AG04450 (cell line): ENCODE data around the gene EIPR1. TPM values are rescaled to one million over a fixed set of nuclear protein-coding genes. Genes with fewer than 3 reads are reported as not detected.
"Not testable (repeated sequence)": the region's sequence is repeated elsewhere in the genome, so short reads cannot be mapped to it uniquely, and the experiment has no call there.

Source experiments
- CTCF ChIA-PET: fragments of 300-600, 350-600 bp; formaldehyde crosslinking; extraction: SDS; loops from one replicate; lab custom pipeline; 2022; ENCODE audit warnings: antibody characterized with exemption, inconsistent platforms; lab: Charles Lee
- POLR2A ChIA-PET: fragments of 350-600 bp; formaldehyde crosslinking; extraction: SDS; loops from one replicate; lab custom pipeline; 2021; ENCODE audit warnings: antibody characterized with exemption, inconsistent platforms; lab: Yijun Ruan, JAX
- DNase-seq: peaks from one replicate; pipeline ENCODE4 v3.0.0-alpha.2; 2011; ENCODE audit warnings: low read depth, low spot score
- H3K27ac ChIP-seq: one replicate; pipeline ENCODE4 v1.5.1; 2012; ENCODE audit warnings: low read depth, low read length, control low read depth
- H3K27me3 ChIP-seq: one replicate; pipeline ENCODE4 v1.6.0; 2012; ENCODE audit warnings: low read length; ENCODE audit not compliant: control insufficient read depth, insufficient read depth
- H3K4me3 ChIP-seq: 2 replicates; pipeline ENCODE4 v1.5.1; 2011; ENCODE audit warnings: mild to moderate bottlenecking, low read depth, low read length, control low read depth
- H3K9me3 ChIP-seq: 2 replicates; pipeline ENCODE4 v1.5.1; 2012; ENCODE audit warnings: low read length; ENCODE audit not compliant: control insufficient read depth, insufficient read depth
- CTCF ChIP-seq: IDR thresholded peaks from 2 replicates; pipeline ENCODE4 v1.5.1; 2011; ENCODE audit warnings: low read depth, low read length, control low read depth, inconsistent platforms
- polyA plus RNA-seq: library from polyadenylated mRNA; depleted of rRNA; stranded (reverse); fragments of >200 nt; gene quantifications from 2 replicates; pipeline ENCODE4 v1.2.3, GENCODE V29; 2011

Gene EIPR1
- polyA plus RNA-seq, 1 experiment: 33.2 TPM

GRCh38 chr2:3183766-3184165, 193.9 kb downstream of the EIPR1 start:
- no peak overlapping the region for H3K27ac ChIP-seq
- ChIA-PET POLR2A (no interaction called here), CTCF (no interaction called here)
- peaks cover 14% of the 10 kb centered on the region for H3K9me3 ChIP-seq
- DNase-seq: no peak
- H3K27me3 ChIP-seq: no peaks in the 10 kb centered on the region
- TF ChIP-seq CTCF: no peak
- H3K4me3 ChIP-seq: no peak overlapping the region

GRCh38 chr2:3182848-3183247, 194.8 kb downstream of the EIPR1 start:
- Histone ChIP-seq H3K27ac (no peak overlapping the region), H3K9me3 (peaks cover 14% of the 10 kb centered on the region), H3K4me3 (no peak overlapping the region), H3K27me3 (no peaks in the 10 kb centered on the region)
- no peak for DNase-seq
- ChIA-PET CTCF (no interaction called here), POLR2A (no interaction called here)
- TF ChIP-seq CTCF: no peak

GRCh38 chr2:3181416-3182010, 196.1 kb downstream of the EIPR1 start:
- no peak for DNase-seq
- no peaks in the 10 kb centered on the region for H3K27me3 ChIP-seq
- CTCF ChIA-PET: no interaction called here
- POLR2A ChIA-PET: no interaction called here
- H3K4me3 ChIP-seq: no peak overlapping the region
- H3K9me3 ChIP-seq: peaks cover 14% of the 10 kb centered on the region
- no peak overlapping the region for H3K27ac ChIP-seq
- no peak for TF ChIP-seq CTCF

- H3K27ac ChIP-seq, CTCF ChIA-PET, DNase-seq, POLR2A ChIA-PET, H3K4me3 ChIP-seq, H3K27me3 ChIP-seq: not testable (repeated sequence)
- peaks cover 14% of the 10 kb centered on the region for H3K9me3 ChIP-seq
These were observed 196.8 kb downstream of the EIPR1 start for GRCh38 chr2:3180909-3181221.

- TF ChIP-seq CTCF: no peak
- Histone ChIP-seq H3K9me3 (peaks cover 14% of the 10 kb centered on the region), H3K4me3 (no peak overlapping the region), H3K27me3 (no peaks in the 10 kb centered on the region), H3K27ac (no peak overlapping the region)
- CTCF ChIA-PET: interaction anchor here (0.6 kb wide), 1 partner anchor 713 kb away, joined by 3 read pairs; no protein-coding TSS in a partner anchor
- no peak for DNase-seq
- POLR2A ChIA-PET: no interaction called here
These were observed 197.3 kb downstream of the EIPR1 start for GRCh38 chr2:3180082-3180908.
